Stimulated activated naive CD8-positive, alpha-beta T cell treated with anti-CD3 and anti-CD28 coated beads, Interleukin-15, Interleukin-2, amounts not matched to agents 100 ng/mL and 50 ng/mL, for 24 hours (primary cell): Measurements from ENCODE around the gene PCBP3.

Source experiments
- H3K27ac Mint-ChIP-seq: one replicate; pipeline ENCODE4 v1.8.0; 2021; ENCODE audit warnings: mild to moderate bottlenecking, mixed read lengths
- H3K27me3 Mint-ChIP-seq: one replicate; pipeline ENCODE4 v1.8.0; 2021; ENCODE audit warnings: mixed read lengths
- H3K36me3 Mint-ChIP-seq: one replicate; pipeline ENCODE4 v1.8.0; 2021; ENCODE audit warnings: low read depth, mixed read lengths
- H3K4me1 Mint-ChIP-seq: one replicate; pipeline ENCODE4 v1.8.0; 2021; ENCODE audit warnings: low read depth, mixed read lengths
- H3K4me3 Mint-ChIP-seq: one replicate; pipeline ENCODE4 v1.8.0; 2021; ENCODE audit warnings: mild to moderate bottlenecking, mixed read lengths
- H3K9me3 Mint-ChIP-seq: one replicate; pipeline ENCODE4 v1.8.0; 2021; ENCODE audit warnings: mixed read lengths

PCBP3 gene

GRCh38 chr21:45934085-45934484, 290.6 kb downstream of the PCBP3 start:
- Mint-ChIP-seq H3K4me1 (no peaks in the 10 kb centered on the region), H3K27ac (no peak overlapping the region), H3K4me3 (no peak overlapping the region), H3K36me3 (no peaks in the 10 kb centered on the region), H3K27me3 (no peaks in the 10 kb centered on the region), H3K9me3 (no peaks in the 10 kb centered on the region)

- H3K36me3 Mint-ChIP-seq: no peaks in the 10 kb centered on the region
- no peak overlapping the region for H3K27ac Mint-ChIP-seq
- H3K27me3 Mint-ChIP-seq: no peaks in the 10 kb centered on the region
- H3K4me1 Mint-ChIP-seq: no peaks in the 10 kb centered on the region
- H3K4me3 Mint-ChIP-seq: no peak overlapping the region
- no peaks in the 10 kb centered on the region for H3K9me3 Mint-ChIP-seq
Measured at GRCh38 chr21:45934554-45934953, 291.0 kb downstream of the PCBP3 start.

GRCh38 chr21:45935628-45936027, 292.1 kb downstream of the PCBP3 start:
- H3K4me3 Mint-ChIP-seq: no peak overlapping the region
- H3K36me3 Mint-ChIP-seq: no peaks in the 10 kb centered on the region
- H3K4me1 Mint-ChIP-seq: no peaks in the 10 kb centered on the region
- no peaks in the 10 kb centered on the region for H3K27me3 Mint-ChIP-seq
- H3K27ac Mint-ChIP-seq: no peak overlapping the region
- H3K9me3 Mint-ChIP-seq: no peaks in the 10 kb centered on the region

- Mint-ChIP-seq H3K36me3 (no peaks in the 10 kb centered on the region), H3K4me1 (no peaks in the 10 kb centered on the region), H3K27ac (no peak overlapping the region), H3K27me3 (no peaks in the 10 kb centered on the region), H3K9me3 (no peaks in the 10 kb centered on the region), H3K4me3 (no peak overlapping the region)
Measured at GRCh38 chr21:45937721-45938452, 294.4 kb downstream of the PCBP3 start.

GRCh38 chr21:45938453-45938755, 294.9 kb downstream of the PCBP3 start:
- H3K27me3 Mint-ChIP-seq: no peaks in the 10 kb centered on the region
- H3K4me1 Mint-ChIP-seq: no peaks in the 10 kb centered on the region
- H3K27ac Mint-ChIP-seq: no peak overlapping the region
- H3K9me3 Mint-ChIP-seq: no peaks in the 10 kb centered on the region
- H3K36me3 Mint-ChIP-seq: no peaks in the 10 kb centered on the region
- H3K4me3 Mint-ChIP-seq: no peak overlapping the region

GRCh38 chr21:45938811-45939520, 295.4 kb downstream of the PCBP3 start:
- H3K4me3 Mint-ChIP-seq: no peak overlapping the region
- H3K27ac Mint-ChIP-seq: no peak overlapping the region
- H3K4me1 Mint-ChIP-seq: no peaks in the 10 kb centered on the region
- no peaks in the 10 kb centered on the region for H3K27me3 Mint-ChIP-seq
- no peaks in the 10 kb centered on the region for H3K9me3 Mint-ChIP-seq
- H3K36me3 Mint-ChIP-seq: no peaks in the 10 kb centered on the region

GRCh38 chr21:45939521-45940045, 296.1 kb downstream of the PCBP3 start:
- Mint-ChIP-seq H3K9me3 (no peaks in the 10 kb centered on the region), H3K4me3 (no peak overlapping the region), H3K4me1 (no peaks in the 10 kb centered on the region), H3K27ac (no peak overlapping the region), H3K36me3 (no peaks in the 10 kb centered on the region), H3K27me3 (no peaks in the 10 kb centered on the region)

- no peaks in the 10 kb centered on the region for H3K36me3 Mint-ChIP-seq
- H3K27me3 Mint-ChIP-seq: no peaks in the 10 kb centered on the region
- H3K4me3 Mint-ChIP-seq: no peak overlapping the region
- no peaks in the 10 kb centered on the region for H3K4me1 Mint-ChIP-seq
- no peak overlapping the region for H3K27ac Mint-ChIP-seq
- H3K9me3 Mint-ChIP-seq: no peaks in the 10 kb centered on the region
Measured at GRCh38 chr21:45940091-45940490, 296.6 kb downstream of the PCBP3 start.

- no peak overlapping the region for H3K27ac Mint-ChIP-seq
- H3K36me3 Mint-ChIP-seq: no peaks in the 10 kb centered on the region
- no peaks in the 10 kb centered on the region for H3K27me3 Mint-ChIP-seq
- H3K4me1 Mint-ChIP-seq: no peaks in the 10 kb centered on the region
- no peak overlapping the region for H3K4me3 Mint-ChIP-seq
- no peaks in the 10 kb centered on the region for H3K9me3 Mint-ChIP-seq
Measured at GRCh38 chr21:45940621-45941337, 297.3 kb downstream of the PCBP3 start.

GRCh38 chr21:45941338-45941710, 297.8 kb downstream of the PCBP3 start:
- Mint-ChIP-seq H3K27me3 (no peaks in the 10 kb centered on the region), H3K27ac (no peak overlapping the region), H3K4me3 (no peak overlapping the region), H3K9me3 (no peaks in the 10 kb centered on the region), H3K4me1 (no peaks in the 10 kb centered on the region), H3K36me3 (no peaks in the 10 kb centered on the region)

- Mint-ChIP-seq H3K4me1 (no peaks in the 10 kb centered on the region), H3K4me3 (no peak overlapping the region), H3K27ac (no peak overlapping the region), H3K36me3 (no peaks in the 10 kb centered on the region), H3K9me3 (no peaks in the 10 kb centered on the region), H3K27me3 (no peaks in the 10 kb centered on the region)
Measured at GRCh38 chr21:45941717-45942546, 298.4 kb downstream of the PCBP3 start.

- H3K27me3 Mint-ChIP-seq: no peaks in the 10 kb centered on the region
- H3K27ac Mint-ChIP-seq: no peak overlapping the region
- no peaks in the 10 kb centered on the region for H3K4me1 Mint-ChIP-seq
- H3K9me3 Mint-ChIP-seq: no peaks in the 10 kb centered on the region
- H3K4me3 Mint-ChIP-seq: no peak overlapping the region
- H3K36me3 Mint-ChIP-seq: no peaks in the 10 kb centered on the region
Measured at GRCh38 chr21:45942755-45943629, 299.5 kb downstream of the PCBP3 start.

- Mint-ChIP-seq H3K4me1 (no peaks in the 10 kb centered on the region), H3K36me3 (no peaks in the 10 kb centered on the region), H3K9me3 (no peaks in the 10 kb centered on the region), H3K27ac (no peak overlapping the region), H3K27me3 (no peaks in the 10 kb centered on the region), H3K4me3 (no peak overlapping the region)
Measured at GRCh38 chr21:45943630-45944540, 300.4 kb downstream of the PCBP3 start.
